Measurements from ENCODE around the gene SLC35E1. TPM values are rescaled to one million over a fixed set of nuclear protein-coding genes. Genes with fewer than 3 reads are reported as not detected.

SLC35E1 gene
- total RNA-seq, 1 donor from 2014 or later, result 24.7 TPM

- no peak for TF ChIP-seq CTCF (IDR thresholded peaks at IDR 0.05; ENCODE audit: insufficient read depth, low read length, severe bottlenecking)
- no peak for DNase-seq (ENCODE audit: low read depth)
- Histone ChIP-seq H3K27me3 (ENCODE audit: control insufficient read depth, insufficient read depth, low read length) (no peaks in the 10 kb centered on the region), H3K4me3 (ENCODE audit: low read depth, low read length) (no peak overlapping the region), H3K36me3 (ENCODE audit: control insufficient read depth, insufficient read depth, low read length) (no peaks in the 10 kb centered on the region)
- no peak for FAIRE-seq
Measured at GRCh38 chr19:16596399-16596798, 24.2 kb upstream of the SLC35E1 start.

GRCh38 chr19:16595097-16595496 is 22.9 kb upstream of the SLC35E1 start:
- Histone ChIP-seq H3K27me3 (ENCODE audit: control insufficient read depth, insufficient read depth, low read length) (no peaks in the 10 kb centered on the region), H3K36me3 (ENCODE audit: control insufficient read depth, insufficient read depth, low read length) (no peaks in the 10 kb centered on the region), H3K4me3 (ENCODE audit: low read depth, low read length) (no peak overlapping the region)
- DNase-seq (ENCODE audit: low read depth) (no peak), FAIRE-seq (peak; percentile 64)
- no peak for TF ChIP-seq CTCF (IDR thresholded peaks at IDR 0.05; ENCODE audit: insufficient read depth, low read length, severe bottlenecking)

GRCh38 chr19:16594681-16595091 is 22.5 kb upstream of the SLC35E1 start:
- no peak overlapping the region for H3K4me3 ChIP-seq (ENCODE audit: low read depth, low read length)
- TF ChIP-seq CTCF (IDR thresholded peaks at IDR 0.05; ENCODE audit: insufficient read depth, low read length, severe bottlenecking), result no peak
- FAIRE-seq, result no peak
- no peaks in the 10 kb centered on the region for H3K36me3 ChIP-seq (ENCODE audit: control insufficient read depth, insufficient read depth, low read length)
- DNase-seq (ENCODE audit: low read depth), result no peak
- no peaks in the 10 kb centered on the region for H3K27me3 ChIP-seq (ENCODE audit: control insufficient read depth, insufficient read depth, low read length)

- H3K27me3 ChIP-seq (ENCODE audit: control insufficient read depth, insufficient read depth, low read length), result no peaks in the 10 kb centered on the region
- FAIRE-seq (no peak), DNase-seq (ENCODE audit: low read depth) (no peak)
- H3K36me3 ChIP-seq (ENCODE audit: control insufficient read depth, insufficient read depth, low read length), result no peaks in the 10 kb centered on the region
- no peak overlapping the region for H3K4me3 ChIP-seq (ENCODE audit: low read depth, low read length)
- no peak for TF ChIP-seq CTCF (IDR thresholded peaks at IDR 0.05; ENCODE audit: insufficient read depth, low read length, severe bottlenecking)
Measured at GRCh38 chr19:16594131-16594586, 21.9 kb upstream of the SLC35E1 start.

GRCh38 chr19:16593181-16593580 is 21.0 kb upstream of the SLC35E1 start:
- no peak for TF ChIP-seq CTCF (IDR thresholded peaks at IDR 0.05; ENCODE audit: insufficient read depth, low read length, severe bottlenecking)
- Histone ChIP-seq H3K4me3 (ENCODE audit: low read depth, low read length) (no peak overlapping the region), H3K27me3 (ENCODE audit: control insufficient read depth, insufficient read depth, low read length) (no peaks in the 10 kb centered on the region), H3K36me3 (ENCODE audit: control insufficient read depth, insufficient read depth, low read length) (no peaks in the 10 kb centered on the region)
- DNase-seq (ENCODE audit: low read depth), result no peak
- no peak for FAIRE-seq

- DNase-seq (ENCODE audit: low read depth) (peak; percentile 61), FAIRE-seq (no peak)
- no peak for TF ChIP-seq CTCF (IDR thresholded peaks at IDR 0.05; ENCODE audit: insufficient read depth, low read length, severe bottlenecking)
- H3K36me3 ChIP-seq (ENCODE audit: control insufficient read depth, insufficient read depth, low read length), result no peaks in the 10 kb centered on the region
- H3K4me3 ChIP-seq (ENCODE audit: low read depth, low read length), result no peak overlapping the region
- H3K27me3 ChIP-seq (ENCODE audit: control insufficient read depth, insufficient read depth, low read length), result no peaks in the 10 kb centered on the region
Measured at GRCh38 chr19:16591803-16592556, 19.8 kb upstream of the SLC35E1 start.

Data from bronchial epithelial cell (primary cell).